Measurements from ENCODE around the gene METTL24.

- TF ChIP-seq CTCF (IDR thresholded peaks at IDR 0.05) (no peak), EZH2phosphoT487 (IDR thresholded peaks at IDR 0.05) (no peak), EZH2 (IDR thresholded peaks at IDR 0.05) (no peak)
Observed at GRCh38 chr6:110317646-110318045, 40.5 kb downstream of the METTL24 start.
